ENCODE results near the gene CORO2A.
A peak's percentile ranks its signal among the peaks of the same experiment; 100 is the strongest.
"Not testable (repeated sequence)": the region's sequence is repeated elsewhere in the genome, so short reads cannot be mapped to it uniquely, and the experiment has no call there.

Gene CORO2A

DNA sequence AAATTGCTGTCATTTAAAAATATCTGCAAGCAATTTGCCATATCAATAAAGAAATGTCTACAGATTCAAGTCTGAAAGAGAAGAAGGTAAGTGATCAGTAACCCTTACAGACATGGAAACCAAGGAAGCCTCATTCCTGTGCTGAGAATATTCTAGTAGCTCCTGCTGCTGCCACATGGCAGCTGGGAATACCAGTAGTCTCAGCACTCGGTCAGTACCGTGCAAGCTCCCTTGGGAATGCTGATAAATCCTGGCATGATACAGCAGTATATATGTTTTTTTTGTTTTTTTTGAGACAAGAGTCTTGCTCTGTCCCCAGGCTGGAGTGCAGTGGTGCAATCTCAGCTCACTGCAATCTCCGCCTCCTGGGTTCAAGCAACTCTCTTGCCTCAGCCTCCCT is 108.0 kb downstream of the CORO2A start:
- no peak for DNase-seq (ENCODE audit: low spot score)

DNA sequence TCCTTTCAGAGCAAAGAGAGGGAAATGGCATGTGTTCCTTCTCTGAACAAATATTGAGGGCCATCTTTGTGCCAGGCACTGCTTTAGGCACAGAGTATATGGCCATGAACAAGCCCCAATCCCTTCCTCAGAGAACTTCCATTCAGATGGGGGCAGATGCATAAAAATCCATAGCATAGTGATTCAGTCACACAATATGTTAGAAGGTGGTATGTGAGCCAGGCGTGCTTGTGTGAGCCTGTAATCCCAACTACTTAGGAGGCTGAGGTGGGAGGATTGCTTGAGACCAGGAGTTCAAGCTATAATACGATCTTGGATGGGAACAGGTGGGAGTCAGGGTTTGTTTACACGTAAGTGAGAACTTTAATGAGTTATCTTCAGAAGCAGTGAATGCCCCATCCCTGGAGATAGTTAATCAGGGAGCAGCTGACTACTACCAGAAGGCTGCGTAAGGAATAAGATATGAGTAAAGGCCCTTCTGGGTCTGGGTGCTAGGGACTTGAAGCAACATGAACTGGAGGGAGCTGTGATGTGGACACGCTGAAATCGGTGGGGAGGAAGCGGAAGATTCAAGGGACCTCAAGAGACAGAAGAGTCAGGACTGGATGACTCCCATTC is 108.8 kb downstream of the CORO2A start:
- no peak for DNase-seq (ENCODE audit: low spot score)

DNA sequence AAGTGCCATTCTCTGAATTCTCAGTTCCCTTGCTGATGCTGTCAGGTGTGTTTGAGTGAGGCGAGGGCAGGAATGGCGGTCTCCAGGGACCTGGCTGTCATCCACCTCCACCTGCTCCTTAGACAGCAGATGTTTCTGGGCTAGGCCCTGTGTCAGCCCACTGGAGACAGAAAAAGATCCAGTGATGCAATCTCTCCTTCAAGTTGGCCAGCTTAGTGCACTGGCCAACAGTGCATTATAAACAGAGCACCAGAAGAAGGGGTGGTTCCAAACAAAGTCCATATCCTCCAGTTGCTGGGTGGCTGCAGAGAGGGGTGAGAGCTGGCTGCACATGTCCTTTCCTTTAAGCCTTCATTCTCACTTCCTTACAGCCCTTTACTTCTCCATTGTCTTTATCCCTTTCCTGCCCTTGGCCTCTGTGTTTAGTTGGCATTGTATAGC is 109.4 kb downstream of the CORO2A start:
- DNase-seq (ENCODE audit: low spot score) = peak; percentile 22

DNA sequence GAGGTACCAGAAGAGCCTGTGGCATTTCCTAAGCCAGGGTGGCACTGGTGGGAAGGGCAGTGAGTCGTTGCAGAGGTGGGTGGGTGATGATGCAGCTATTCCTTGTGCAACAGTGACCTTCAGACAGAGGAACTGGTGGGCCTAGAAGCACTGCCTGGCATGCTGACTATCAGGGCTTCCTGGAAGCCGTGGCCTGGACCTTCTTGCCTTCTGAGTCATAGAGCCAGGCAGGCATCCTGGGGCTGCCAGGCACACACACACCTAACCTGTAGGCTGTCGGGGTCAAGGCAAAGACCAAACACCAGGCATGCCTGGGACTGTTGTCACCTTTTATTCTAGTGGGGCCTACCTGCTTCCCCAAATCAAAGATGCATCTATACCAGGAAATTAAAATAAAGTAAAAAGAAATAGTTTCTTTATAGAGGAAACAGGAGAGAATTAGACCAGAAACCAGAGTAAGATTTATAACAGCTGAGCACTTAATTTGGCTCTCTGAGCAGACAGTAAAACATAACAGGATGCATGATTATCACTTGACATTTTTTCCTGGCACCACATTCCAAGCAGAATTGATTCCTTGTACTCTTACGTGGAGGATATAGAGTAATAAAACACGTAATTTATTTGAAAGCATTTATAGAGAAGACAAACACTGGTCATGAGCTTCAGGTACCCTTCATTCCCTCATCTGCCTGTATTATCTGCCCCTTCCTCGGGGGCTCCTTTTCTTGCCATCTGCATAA is 110.8 kb downstream of the CORO2A start:
- no peak for DNase-seq (ENCODE audit: low spot score)

DNA sequence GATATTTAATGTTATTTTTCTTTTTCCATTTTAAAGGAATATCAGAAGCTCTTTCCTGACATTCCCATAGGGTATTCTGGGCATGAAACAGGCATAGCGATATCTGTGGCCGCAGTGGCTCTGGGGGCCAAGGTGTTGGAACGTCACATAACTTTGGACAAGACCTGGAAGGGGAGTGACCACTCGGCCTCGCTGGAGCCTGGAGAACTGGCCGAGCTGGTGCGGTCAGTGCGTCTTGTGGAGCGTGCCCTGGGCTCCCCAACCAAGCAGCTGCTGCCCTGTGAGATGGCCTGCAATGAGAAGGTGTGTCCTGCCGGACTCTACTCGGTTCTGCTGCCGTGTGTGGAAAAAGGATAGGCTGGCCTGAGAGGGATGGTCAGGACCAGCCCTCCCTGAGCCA is 111.7 kb downstream of the CORO2A start:
- DNase-seq (ENCODE audit: low spot score) = no peak

DNA sequence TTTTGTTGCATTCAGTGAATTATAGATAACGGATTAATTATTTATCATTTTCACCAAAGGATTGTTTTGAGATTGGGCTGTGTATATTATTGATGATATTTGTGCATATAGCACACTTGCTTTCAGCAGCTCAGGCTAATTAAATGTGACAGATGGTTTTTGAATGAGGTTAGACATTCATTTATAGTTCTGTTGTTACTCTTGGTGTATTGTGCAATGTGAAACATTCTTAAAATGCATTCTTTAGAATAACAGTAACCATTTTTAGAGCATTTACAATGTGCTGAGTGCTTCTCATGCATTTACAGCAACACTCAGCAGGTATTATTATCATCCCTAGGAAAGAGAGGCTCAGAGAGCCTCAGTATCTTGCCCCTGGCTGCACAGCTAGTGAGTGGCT is 112.1 kb downstream of the CORO2A start:
- no peak for DNase-seq (ENCODE audit: low spot score)

DNA sequence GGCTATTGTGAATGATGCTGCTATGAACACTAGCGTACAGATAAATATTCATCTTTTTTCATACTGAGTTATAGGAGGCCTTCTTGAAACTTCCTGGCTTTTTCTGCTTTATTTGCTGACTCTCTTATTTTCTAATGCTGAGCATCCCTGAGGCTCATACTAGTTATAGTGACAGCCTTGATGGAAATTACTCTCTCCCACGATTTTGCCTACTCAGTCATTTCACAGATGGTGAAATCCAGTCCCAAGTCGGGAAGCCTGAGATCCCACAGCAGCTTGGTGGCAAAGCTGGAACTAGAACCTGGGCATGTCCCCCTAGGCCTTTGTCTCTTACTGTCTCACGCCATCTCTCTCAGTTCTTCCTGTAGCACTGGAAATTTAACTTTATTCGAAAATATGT is 113.5 kb downstream of the CORO2A start:
- peak; percentile 45 for DNase-seq (ENCODE audit: low spot score)

DNA sequence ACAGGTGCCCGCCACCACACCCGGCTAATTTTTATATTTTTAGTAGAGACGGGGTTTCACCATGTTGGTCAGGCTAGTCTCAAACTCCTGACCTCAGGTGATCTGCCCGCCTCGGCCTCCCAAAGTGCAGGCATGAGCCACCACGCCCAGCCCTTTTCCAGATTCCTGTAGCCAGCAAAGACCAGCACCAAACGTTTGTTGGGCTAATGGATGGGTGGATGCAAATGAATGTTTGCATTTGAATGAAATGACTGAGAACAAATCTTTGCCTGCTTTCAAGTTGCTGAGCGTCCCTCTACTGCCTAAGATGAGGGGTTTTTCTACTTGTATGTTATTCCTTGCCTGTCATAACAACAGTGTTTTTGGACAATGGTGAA is 115.9 kb downstream of the CORO2A start:
- DNase-seq (ENCODE audit: low spot score) = not testable (repeated sequence)

DNA sequence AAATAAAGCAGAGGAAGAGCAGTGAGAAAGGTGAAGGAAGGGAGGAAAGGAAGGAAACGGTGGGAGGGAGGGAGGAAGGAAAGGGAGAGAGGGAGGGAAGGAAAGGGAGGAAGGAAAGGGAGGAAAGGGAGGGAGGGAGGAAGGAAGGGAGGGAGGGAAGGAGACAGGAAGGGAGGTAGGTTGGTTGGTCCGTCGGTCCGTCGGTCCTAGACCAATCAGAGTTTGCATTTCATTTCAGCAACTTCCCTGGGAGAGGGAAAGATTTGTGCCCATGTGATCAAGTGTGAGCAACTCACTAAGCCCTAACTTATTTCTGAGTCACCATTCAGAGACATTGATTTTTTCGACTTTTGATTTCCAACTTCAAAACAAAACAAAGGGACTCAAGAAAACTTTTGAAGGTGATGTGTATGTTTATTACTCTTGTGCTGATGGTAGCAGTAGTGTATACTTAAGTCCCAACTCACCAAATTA is 117.1 kb downstream of the CORO2A start:
- DNase-seq (ENCODE audit: low spot score) = no peak

DNA sequence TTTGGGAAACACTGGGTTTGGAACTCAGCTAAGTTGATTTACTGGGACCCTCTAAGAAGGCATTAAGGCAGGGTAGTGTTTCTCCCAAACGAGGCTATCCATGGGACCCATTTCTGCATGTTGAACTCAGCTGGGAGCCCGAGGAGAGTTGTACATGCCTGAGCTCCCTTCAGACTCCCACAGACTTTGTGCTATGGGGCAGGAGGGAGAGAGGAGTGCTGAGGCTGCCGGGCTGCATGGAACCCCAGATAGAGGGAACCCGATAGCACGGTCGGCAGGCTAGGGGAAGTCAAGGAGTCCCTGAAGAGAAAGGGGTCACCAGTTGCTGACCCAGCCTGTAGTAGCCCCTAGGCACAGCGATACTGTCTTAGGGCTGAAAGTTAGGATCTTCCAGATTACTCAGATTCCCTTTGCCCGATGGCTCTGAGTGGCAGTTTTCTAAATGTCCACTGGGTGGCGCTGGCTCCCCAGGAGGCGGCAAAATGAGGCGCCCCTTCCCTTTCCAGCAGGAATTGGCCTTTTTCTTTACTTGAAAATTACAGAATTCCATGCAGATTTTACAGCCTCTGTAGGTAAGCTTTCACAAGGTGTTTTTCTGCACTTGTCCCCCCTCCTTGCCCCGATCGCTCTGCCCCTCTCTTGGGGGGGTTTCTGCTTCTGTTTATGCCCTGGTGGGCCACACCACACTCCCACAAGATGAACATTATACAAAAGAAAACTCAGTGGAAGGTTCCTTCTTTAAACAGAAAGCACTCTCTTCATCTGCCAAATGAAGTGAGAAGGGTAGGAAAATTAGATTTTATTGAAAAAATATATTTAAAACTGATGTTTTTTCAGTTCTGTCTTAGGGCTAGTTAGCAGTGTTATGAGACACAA is 118.1 kb downstream of the CORO2A start:
- peak; percentile 63 for DNase-seq (ENCODE audit: low spot score)

DNA sequence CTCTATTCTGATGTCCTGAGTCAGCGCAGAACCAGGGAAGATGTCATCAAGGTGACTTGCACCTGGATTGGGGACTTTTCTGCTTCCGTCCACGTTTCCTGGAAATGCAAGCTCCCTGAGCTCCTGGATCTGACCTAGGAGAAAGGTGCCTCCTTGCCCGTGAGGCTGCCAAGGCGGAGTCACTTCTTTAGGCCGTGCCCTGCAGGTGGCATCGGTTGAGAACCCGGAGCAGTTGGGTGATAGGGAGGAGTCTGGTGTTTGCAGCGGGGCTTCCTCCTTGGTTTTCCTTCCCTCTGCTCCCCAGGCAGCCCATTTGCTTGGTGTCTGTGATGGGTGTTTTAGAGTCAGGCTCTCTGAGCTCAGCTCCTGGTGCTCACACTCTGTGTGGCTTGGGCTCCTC is 120.7 kb downstream of the CORO2A start:
- DNase-seq (ENCODE audit: low spot score) = no peak

Measured in Ammon's horn (tissue), 1 donor.